ENCODE data around the gene FIG4.

GRCh38 chr6:109872968-109873545 is 182.0 kb downstream of the FIG4 start:
- TF ChIP-seq CTCF (IDR thresholded peaks at IDR 0.05; ENCODE audit: low read depth, low read length, poor library complexity, severe bottlenecking): no peak
- no peak for TF ChIP-seq EZH2phosphoT487 (IDR thresholded peaks at IDR 0.05; ENCODE audit: borderline replicate concordance, low read length)
